NCI-H2107 treated with DMSO at 0.1 percent for 48 hours (cell line): ENCODE results near the gene NUP133.
"Not testable (repeated sequence)": the region's sequence is repeated elsewhere in the genome, so short reads cannot be mapped to it uniquely, and the experiment has no call there.

Experiments used
- DNase-seq: peaks from one replicate; lab custom pipeline; 2025; ENCODE audit not compliant: unreplicated experiment; lab: John Stamatoyannopoulos, UW

NUP133 gene

GRCh38 chr1:229509576-229509975 is 1.4 kb upstream of the NUP133 start:
- DNase-seq = peak; percentile 43

DNA sequence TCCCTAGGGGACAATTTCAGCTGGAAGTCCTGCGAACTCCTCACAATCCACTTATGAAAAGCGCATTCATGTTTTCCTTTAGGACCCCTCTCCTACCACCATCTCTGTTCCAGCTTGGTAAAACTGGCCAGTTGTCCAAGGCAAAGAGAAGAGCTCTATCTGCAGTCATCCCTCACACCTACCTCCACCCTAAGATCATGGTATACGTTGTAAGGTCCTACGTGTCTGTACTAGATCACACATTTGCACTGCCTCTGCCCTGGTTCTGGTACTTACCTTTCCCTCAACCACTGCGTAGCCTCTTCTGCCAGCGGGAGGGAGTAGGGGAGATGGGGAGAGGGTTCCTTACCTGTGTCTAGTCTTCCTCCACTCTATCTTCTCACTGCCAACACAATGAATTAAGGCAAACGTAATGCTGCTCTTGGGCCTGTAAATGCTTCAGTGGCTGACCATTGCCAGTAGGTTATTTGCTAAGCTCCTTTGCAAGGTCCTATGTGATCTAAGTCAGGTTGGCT is 739 bp upstream of the NUP133 start:
- no peak for DNase-seq

- DNase-seq = no peak
These were observed 639 bp downstream of the NUP133 start for GRCh38 chr1:229507502-229507901.

DNA sequence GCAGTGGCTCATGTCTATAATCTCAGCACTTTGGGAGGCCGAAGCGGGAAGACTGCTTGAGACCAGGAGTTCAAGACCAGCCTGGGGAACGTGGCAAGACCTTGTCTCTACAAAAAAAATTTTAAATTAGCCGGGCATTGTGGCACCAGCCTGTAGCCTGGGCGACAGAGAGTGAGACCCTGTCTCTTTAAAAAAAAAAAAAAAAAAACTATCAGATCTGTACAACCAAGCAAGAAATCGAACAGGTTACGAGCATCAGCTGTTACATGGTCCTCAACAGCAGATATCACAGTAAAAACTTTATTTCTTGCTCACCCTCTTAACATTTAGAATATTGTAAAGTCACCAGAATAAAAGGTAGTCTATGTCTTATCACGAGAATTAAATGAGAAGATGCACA is 1.5 kb downstream of the NUP133 start:
- DNase-seq = no peak

DNA sequence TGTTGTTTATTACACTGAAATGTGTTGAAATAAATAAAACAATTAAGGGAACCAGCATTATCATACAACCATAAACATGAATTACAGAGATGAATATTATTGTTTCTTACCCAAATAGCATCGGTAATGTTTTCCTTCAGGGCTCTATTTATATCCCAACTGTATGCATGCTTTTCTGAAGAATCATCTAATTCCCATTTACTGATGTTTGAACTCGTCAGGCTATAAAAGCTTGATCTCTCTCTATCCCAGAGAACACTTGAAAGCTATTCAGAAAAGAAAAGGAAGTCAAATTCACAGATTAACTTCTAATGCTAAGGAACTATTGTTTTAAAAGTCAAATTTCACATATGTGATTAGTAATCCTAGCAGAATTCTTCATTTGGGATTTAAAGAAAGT is 12.4 kb downstream of the NUP133 start:
- no peak for DNase-seq

DNA sequence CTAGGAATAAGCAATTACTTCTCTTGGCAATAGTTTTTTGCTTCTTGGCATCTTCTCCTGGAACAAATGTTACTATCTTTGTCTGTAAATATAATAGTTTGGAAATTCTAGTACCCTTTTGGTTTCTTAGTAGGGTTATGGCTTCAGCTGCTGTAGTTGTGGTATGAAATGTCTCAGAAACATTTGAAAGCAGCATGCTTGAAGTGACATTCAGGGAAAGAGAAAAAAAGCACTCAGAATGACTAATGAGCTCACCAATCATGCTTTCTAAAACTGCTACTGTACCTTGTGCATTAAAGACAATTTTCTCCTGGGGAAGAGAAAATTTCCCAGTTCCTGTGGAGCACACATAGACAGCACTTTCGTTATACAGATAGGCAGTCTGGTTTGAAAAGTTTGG is 21.0 kb downstream of the NUP133 start:
- DNase-seq = no peak

DNA sequence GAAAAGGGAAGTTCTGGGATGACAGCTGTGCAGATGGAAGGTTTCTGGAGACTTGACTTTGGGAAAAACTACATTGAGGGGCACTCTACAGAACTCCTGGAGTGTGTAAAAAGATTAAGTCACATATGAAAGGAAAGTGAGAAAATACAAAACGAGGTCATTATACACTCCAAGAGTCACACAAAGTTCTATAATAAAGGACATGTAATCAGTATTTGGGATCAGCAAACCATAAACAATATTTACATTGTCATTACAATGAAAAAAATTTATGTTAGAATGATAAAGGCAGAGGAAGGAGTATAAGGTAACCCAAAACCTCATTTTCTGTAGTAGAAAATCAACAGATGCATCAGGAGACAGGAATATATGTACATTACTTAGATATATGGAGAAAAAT is 22.8 kb downstream of the NUP133 start:
- DNase-seq = no peak

GRCh38 chr1:229482511-229482910 is 25.6 kb downstream of the NUP133 start:
- DNase-seq = no peak

DNA sequence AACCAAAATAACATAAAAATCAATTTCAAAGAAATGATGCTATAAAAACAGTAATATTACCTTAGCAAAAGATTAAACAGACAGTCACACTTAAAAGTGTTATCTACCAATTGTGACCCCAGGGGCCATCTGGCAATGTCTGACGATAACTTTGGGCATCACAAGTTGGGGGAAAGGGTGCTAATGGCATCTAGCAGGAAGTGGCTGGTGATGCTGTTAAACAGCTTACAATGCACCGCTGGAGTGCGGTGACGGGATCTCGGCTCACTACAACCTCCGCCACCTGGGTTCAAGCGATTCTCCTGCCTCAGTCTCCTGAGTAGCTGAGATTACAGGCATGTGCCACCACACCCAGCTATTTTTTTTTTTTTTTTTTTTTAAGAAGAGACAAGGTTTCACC is 27.6 kb downstream of the NUP133 start:
- DNase-seq = no peak

DNA sequence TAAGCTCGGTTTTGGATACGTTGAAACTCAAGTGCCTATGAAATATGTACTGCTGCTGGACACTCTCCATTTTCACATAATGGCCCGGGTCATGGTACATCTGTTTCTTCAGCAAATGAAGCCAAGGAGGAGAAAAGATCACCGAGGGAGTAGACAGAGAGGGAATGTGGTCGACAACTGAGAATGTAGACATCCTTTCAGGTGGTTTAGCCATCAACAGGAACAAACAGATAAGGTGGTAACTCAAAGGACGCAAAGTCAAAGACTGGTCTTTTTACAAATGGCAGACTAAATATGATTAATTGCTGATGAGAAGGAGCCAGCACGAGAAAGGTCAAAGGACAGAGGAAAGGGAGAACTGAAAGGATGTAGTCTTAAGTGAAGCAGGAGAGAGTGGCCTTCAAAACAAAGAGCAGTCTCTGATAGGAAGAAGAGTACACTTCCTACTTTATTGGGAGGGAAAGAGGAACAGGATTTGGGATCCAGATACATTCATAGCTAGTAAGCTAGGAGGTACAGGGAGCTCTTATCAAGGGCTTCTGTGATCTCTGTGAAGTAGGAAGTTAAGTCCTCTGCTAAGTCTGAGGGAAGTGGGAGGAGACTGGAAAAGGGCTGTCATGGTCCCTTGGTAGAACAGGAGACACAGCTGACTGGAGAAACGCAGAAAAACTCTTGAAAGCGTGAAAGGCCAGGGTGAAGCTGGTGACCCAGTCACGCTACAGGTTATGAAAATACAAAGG is 28.3 kb downstream of the NUP133 start:
- no peak for DNase-seq

GRCh38 chr1:229478852-229479251 is 29.3 kb downstream of the NUP133 start:
- no peak for DNase-seq

- not testable (repeated sequence) for DNase-seq
These were observed 32.3 kb downstream of the NUP133 start for GRCh38 chr1:229475859-229476258.

GRCh38 chr1:229474509-229474908 is 33.6 kb downstream of the NUP133 start:
- no peak for DNase-seq

DNA sequence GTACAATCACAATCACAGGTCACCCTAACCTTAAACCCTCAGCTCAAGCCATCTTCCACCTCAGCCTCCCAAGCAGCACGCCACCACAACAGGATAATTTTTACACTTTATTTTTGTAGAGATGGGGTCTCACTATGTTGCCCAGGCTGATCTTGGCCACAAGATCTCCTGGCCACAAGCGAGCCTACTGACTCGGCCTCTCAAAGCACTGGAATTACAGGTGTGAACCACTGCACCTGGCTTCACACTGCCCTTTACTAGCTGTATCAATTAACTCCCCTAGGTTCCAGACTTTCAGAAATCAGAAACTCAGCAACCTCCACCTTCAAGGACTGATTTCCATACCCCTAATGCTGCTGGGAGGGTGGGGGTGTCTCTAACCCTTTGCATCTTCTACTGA is 37.0 kb downstream of the NUP133 start:
- DNase-seq = no peak

GRCh38 chr1:229470406-229471043 is 37.6 kb downstream of the NUP133 start:
- DNase-seq = peak; percentile 90

DNA sequence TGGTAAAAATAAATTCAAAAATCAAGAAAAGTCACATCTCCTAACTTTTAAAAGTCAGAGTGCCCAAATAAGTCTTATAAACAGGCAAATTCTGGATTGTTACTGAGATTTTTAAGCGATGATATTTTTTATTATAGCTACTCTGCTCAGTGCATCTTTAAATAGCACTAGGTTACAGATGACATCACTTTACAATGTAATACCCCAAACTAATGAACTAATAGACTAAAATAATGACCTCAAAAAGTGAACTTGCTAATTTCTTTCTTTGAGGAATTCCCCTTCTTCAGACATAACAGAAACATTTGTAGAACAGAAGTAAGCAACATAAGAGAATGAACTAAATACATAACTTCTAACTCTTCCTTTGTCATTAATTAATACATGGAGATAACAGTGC is 41.3 kb downstream of the NUP133 start:
- no peak for DNase-seq

DNA sequence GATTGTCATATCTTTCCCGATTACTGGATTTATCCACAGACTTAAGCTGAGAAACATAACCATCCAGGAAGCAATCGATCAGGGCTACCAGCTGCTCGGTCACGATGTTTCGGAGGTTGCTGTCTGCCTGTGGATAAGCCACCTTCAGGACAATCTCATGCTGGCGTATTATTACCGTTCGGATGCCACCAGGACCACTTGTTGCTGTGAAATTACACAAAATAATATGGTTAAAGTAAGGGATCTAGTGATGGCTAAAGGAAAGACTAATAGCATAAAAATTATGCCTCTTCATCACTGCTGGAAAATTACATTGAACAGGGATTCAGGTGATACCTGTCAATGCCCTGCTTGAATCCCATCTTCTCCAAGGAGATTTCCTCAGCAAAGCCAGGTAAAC is 43.5 kb downstream of the NUP133 start:
- DNase-seq = no peak

- no peak for DNase-seq
These were observed 47.0 kb downstream of the NUP133 start for GRCh38 chr1:229461032-229461668.

- no peak for DNase-seq
These were observed 48.3 kb downstream of the NUP133 start for GRCh38 chr1:229459815-229460214.

DNA sequence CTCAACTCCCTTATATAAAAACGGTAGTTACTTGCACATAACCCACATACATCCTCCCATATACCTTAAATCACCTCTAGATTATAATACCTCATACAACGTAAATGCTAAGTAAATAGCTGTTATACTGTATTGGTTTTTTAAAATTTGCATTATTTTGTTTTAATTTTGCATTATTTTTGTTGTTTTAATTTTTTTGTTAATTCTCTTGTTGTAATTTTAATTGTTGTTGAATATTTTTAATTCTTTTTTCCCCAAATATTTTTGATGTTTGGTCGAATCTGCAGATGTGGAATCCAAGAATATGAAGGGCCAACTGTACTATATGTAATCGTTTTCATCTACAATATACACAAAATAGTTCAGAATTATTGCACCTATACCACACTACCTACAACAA is 50.7 kb downstream of the NUP133 start:
- DNase-seq = no peak

GRCh38 chr1:229456016-229456415 is 52.1 kb downstream of the NUP133 start:
- no peak for DNase-seq

- DNase-seq = no peak
These were observed 54.1 kb downstream of the NUP133 start for GRCh38 chr1:229454056-229454455.
